Esophagus muscularis mucosa (tissue), 4 donors: ENCODE data around the gene KANK2. TPM values are rescaled to one million over a fixed set of nuclear protein-coding genes. Genes with fewer than 3 reads are reported as not detected.

ENCODE experiments used
- DNase-seq: peaks from one replicate; pipeline ENCODE4 v3.0.0-alpha.2; 2017; ENCODE audit errors: extremely low spot score
- H3K27ac ChIP-seq, 4 donors: fragments of 200-600 bp; sonication (generic); replicated peaks in 1 of 4; 1 replicate in 3 of 4; 2 replicates in 1 of 4; pipeline ENCODE4 v1.5.1; 2016 to 2019; ENCODE audit warnings: mild to moderate bottlenecking in 1 of 4
- H3K27me3 ChIP-seq, 4 donors: fragments of 200-600 bp; sonication (generic); one replicate each; pipeline versions ENCODE4 v1.5.1 to v1.6.0; 2016 to 2019
- H3K36me3 ChIP-seq, 4 donors: fragments of 200-600 bp; sonication (generic); one replicate each; pipeline ENCODE4 v1.5.1; 2016 to 2019
- H3K4me1 ChIP-seq, 4 donors: fragments of 200-600 bp; sonication (generic); one replicate each; pipeline ENCODE4 v1.5.1; 2016 to 2019
- H3K4me3 ChIP-seq, 4 donors: fragments of 200-600 bp; sonication (generic); 1 replicate in 2 of 4; 2 replicates in 2 of 4; pipeline ENCODE4 v1.5.1; 2016 to 2019; ENCODE audit warnings: mild to moderate bottlenecking in 4 of 4, moderate library complexity in 1 of 4
- H3K9me3 ChIP-seq, 4 donors: fragments of 200-600 bp; sonication (generic); 1 replicate in 3 of 4; 2 replicates in 1 of 4; pipeline ENCODE4 v1.5.1; 2016 to 2019
- CTCF ChIP-seq, 3 experiments: fragments of 200-600 bp in 2 of 3; fragments of 450-650 bp in 1 of 3; sonication (generic) in 2 of 3; IDR thresholded peaks; one replicate each; pipeline ENCODE4 v1.5.1; 2017 to 2019; ENCODE audit warnings: antibody characterized with exemption in 3 of 3, mild to moderate bottlenecking in 2 of 3, moderate library complexity in 1 of 3
- EP300 ChIP-seq: sonication (generic); formaldehyde crosslinking; IDR thresholded peaks from one replicate; pipeline ENCODE4 v1.6.1; 2017; ENCODE audit warnings: antibody characterized with exemption
- POLR2A ChIP-seq: fragments of 450-650 bp; IDR thresholded peaks from one replicate; pipeline ENCODE4 v1.6.1; 2017; ENCODE audit warnings: antibody characterized with exemption, moderate library complexity, mild to moderate bottlenecking, low read depth
- POLR2AphosphoS5 ChIP-seq, 2 donors: sonication (generic); formaldehyde crosslinking; IDR thresholded peaks; one replicate each; pipeline ENCODE4 v1.6.1; 2017; ENCODE audit warnings: antibody characterized with exemption in 2 of 2
- WGBS: methylation state at CpG from one replicate; pipeline ENCODE4 v1.1.5; 2018; 5-methylcytosine and 5-hydroxymethylcytosine counted together
- intact Hi-C: fragments of 100-400 bp; cut with DNase I; formaldehyde crosslinking; loops from one replicate; pipeline ENCODE4 v1.15.1; 2023
- total RNA-seq, 4 donors: library from RNA; depleted of rRNA; stranded (reverse); fragments of >200 nt; gene quantifications; one replicate each; pipeline versions ENCODE4 v1.1.0 to v1.2.1, GENCODE V29; 2016

Gene KANK2
- total RNA-seq, 4 donors from 2014 or later = 1,125 to 1,746 (median 1,157) TPM

- H3K27ac ChIP-seq = peak overlapping the region; percentile 89 to 98 (median 96)
- H3K27me3 ChIP-seq = no peaks in the 10 kb centered on the region
- H3K4me1 ChIP-seq = peaks cover 68 to 87% (median 86%) of the 10 kb centered on the region in 4 donors
- DNase-seq = no peak
- H3K9me3 ChIP-seq = no peaks in the 10 kb centered on the region
- peak overlapping the region; percentile 66 to 92 (median 84) for H3K4me3 ChIP-seq
- peaks cover 25 to 59% (median 52%) of the 10 kb centered on the region in 4 donors for H3K36me3 ChIP-seq
- 13% methylated on average over 19 of the region's 20 CpGs for WGBS
- TF ChIP-seq POLR2AphosphoS5 (IDR thresholded peaks at IDR 0.05) = no peak
- TF ChIP-seq POLR2A = no peak
- no peak for TF ChIP-seq CTCF (IDR thresholded peaks at IDR 0.05)
- no peak for TF ChIP-seq EP300
- intact Hi-C loops = no loop called here
These were observed 2.4 kb downstream of the KANK2 start for GRCh38 chr19:11194656-11195558.

DNA sequence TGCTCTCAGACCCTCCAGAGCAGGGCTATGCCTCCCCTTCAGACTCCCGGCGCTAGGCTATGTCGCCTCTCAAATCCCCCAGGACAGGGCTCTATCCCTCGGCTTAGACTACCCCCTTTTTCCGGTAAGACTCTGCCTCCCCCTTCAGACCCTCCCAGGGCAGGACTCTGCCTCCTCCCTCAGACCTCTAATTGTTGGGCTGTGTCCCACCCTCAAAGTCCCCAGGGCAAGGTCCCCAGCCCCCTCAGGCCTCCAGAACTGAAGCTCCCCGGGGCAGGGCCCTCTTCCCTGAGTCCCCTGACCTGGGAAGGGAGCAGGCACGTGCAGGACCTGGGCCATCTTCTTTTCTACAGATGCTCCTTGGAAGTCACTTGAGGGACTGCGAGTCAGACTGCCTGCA is 3.2 kb downstream of the KANK2 start:
- 42% methylated on average over 8 of the region's 8 CpGs for WGBS
- Histone ChIP-seq H3K27ac (peak overlapping the region; percentile 89 to 98 (median 96)), H3K4me3 (peak overlapping the region; percentile 66 to 92 (median 84)), H3K9me3 (no peaks in the 10 kb centered on the region), H3K27me3 (no peaks in the 10 kb centered on the region), H3K4me1 (peaks cover 75 to 92% (median 90%) of the 10 kb centered on the region in 4 donors), H3K36me3 (peaks cover 25 to 52% (median 50%) of the 10 kb centered on the region in 4 donors)
- no peak for DNase-seq
- TF ChIP-seq CTCF (IDR thresholded peaks at IDR 0.05) (no peak), POLR2A (no peak), EP300 (no peak), POLR2AphosphoS5 (IDR thresholded peaks at IDR 0.05) (no peak)
- intact Hi-C loops = no loop called here

GRCh38 chr19:11192957-11193939 is 4.1 kb downstream of the KANK2 start:
- Histone ChIP-seq H3K36me3 (peaks cover 25 to 61% (median 57%) of the 10 kb centered on the region in 4 donors), H3K27me3 (no peaks in the 10 kb centered on the region), H3K4me1 (peaks cover 80 to 92% (median 90%) of the 10 kb centered on the region in 4 donors), H3K9me3 (no peaks in the 10 kb centered on the region), H3K4me3 (peak overlapping the region; percentile 66 to 92 (median 84)), H3K27ac (peak overlapping the region; percentile 89 to 98 (median 96))
- intact Hi-C loops = no loop called here
- DNase-seq = no peak
- WGBS = 68% methylated on average over 34 of the region's 68 CpGs
- TF ChIP-seq CTCF (IDR thresholded peaks at IDR 0.05) (no peak), EP300 (no peak), POLR2A (no peak), POLR2AphosphoS5 (IDR thresholded peaks at IDR 0.05) (no peak)

DNA sequence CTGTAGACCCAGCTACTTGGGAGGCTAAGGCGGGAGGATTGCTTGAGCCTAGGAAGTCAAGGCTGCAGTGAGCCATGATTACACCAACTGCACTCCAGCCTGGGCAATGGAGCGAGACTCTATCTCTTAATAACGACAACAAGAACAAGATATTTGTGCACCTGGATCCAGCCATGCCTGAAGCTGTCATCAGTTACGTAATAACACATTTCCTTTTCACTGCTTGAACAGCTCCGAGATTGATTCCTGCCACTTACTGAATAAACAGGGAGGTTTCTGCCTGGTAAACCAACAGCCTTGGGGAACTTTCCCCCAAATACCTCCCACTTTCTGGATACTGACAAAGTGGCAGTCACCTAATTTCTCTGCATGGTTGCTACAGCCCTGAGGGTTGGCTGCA is 5.4 kb downstream of the KANK2 start:
- TF ChIP-seq EP300 (no peak), CTCF (IDR thresholded peaks at IDR 0.05) (no peak), POLR2AphosphoS5 (IDR thresholded peaks at IDR 0.05) (no peak), POLR2A (no peak)
- peak overlapping the region in 3 of 4 donors; percentile 22 to 83 (median 66) for H3K4me3 ChIP-seq
- no peaks in the 10 kb centered on the region for H3K9me3 ChIP-seq
- H3K36me3 ChIP-seq = peaks cover 31 to 70% (median 70%) of the 10 kb centered on the region in 4 donors
- H3K27me3 ChIP-seq = no peaks in the 10 kb centered on the region
- H3K4me1 ChIP-seq = peaks cover 85 to 98% (median 97%) of the 10 kb centered on the region in 4 donors
- 75% methylated on average over 5 of the region's 5 CpGs for WGBS
- peak overlapping the region; percentile 89 to 98 (median 96) for H3K27ac ChIP-seq
- intact Hi-C loops = no loop called here
- no peak for DNase-seq
